ENCODE measurements around the gene STK11. TPM values are rescaled to one million over a fixed set of nuclear protein-coding genes. Genes with fewer than 3 reads are reported as not detected.

The STK11 gene
- polyA plus RNA-seq, 1 donor from 2014 or later, result 51.6 TPM

DNA sequence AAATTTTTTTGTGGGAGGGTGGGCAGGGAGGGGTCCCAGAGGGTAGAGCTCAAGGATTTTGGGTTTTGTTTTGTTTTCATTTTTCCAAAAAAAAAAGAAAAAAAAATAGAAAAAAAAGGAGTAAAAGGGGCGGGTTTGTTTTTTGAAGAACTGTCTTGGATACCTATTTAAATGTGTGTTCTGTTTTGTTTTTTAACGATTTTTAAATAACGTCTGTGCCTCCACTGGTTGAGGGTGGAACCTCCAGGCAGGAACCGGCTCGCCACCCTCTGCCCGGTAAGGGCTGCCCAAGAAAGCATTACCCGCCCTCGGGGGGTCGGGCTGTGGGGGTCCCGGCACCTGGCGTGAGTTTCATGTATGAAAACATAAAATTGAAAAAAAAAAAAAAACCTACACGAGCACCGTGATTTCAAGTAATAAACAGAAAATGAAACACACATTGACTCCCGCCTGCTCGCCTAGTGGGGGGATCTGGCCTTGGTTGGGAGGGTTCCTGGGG, 53.2 kb downstream of the STK11 start:
- Histone ChIP-seq H3K27me3 (ENCODE audit: insufficient read depth, low read depth, low read length) (no peaks in the 10 kb centered on the region), H3F3A (ENCODE audit: insufficient read depth, low read length, poor library complexity, severe bottlenecking) (no peaks in the 10 kb centered on the region), H3K36me3 (ENCODE audit: insufficient read depth, low read length) (no peaks in the 10 kb centered on the region), H3K79me2 (replicated peaks; ENCODE audit: insufficient read depth, low read length) (peaks cover 52% of the 10 kb centered on the region), H2AFZ (ENCODE audit: low read depth, low read length) (no peak overlapping the region), H3K27ac (ENCODE audit: low read length) (peak overlapping the region; percentile 95), H3K9me2 (ENCODE audit: insufficient read depth, low read length) (no peaks in the 10 kb centered on the region), H3K4me2 (ENCODE audit: low read length) (no peak overlapping the region), H3K9me3 (ENCODE audit: low read length) (no peaks in the 10 kb centered on the region), H3K9ac (ENCODE audit: low read length) (no peak overlapping the region), H4K20me1 (ENCODE audit: insufficient read depth) (peaks cover 1% of the 10 kb centered on the region), H3K4me3 (ENCODE audit: low read length) (no peak overlapping the region)
- TF ChIP-seq, protein P1, sequence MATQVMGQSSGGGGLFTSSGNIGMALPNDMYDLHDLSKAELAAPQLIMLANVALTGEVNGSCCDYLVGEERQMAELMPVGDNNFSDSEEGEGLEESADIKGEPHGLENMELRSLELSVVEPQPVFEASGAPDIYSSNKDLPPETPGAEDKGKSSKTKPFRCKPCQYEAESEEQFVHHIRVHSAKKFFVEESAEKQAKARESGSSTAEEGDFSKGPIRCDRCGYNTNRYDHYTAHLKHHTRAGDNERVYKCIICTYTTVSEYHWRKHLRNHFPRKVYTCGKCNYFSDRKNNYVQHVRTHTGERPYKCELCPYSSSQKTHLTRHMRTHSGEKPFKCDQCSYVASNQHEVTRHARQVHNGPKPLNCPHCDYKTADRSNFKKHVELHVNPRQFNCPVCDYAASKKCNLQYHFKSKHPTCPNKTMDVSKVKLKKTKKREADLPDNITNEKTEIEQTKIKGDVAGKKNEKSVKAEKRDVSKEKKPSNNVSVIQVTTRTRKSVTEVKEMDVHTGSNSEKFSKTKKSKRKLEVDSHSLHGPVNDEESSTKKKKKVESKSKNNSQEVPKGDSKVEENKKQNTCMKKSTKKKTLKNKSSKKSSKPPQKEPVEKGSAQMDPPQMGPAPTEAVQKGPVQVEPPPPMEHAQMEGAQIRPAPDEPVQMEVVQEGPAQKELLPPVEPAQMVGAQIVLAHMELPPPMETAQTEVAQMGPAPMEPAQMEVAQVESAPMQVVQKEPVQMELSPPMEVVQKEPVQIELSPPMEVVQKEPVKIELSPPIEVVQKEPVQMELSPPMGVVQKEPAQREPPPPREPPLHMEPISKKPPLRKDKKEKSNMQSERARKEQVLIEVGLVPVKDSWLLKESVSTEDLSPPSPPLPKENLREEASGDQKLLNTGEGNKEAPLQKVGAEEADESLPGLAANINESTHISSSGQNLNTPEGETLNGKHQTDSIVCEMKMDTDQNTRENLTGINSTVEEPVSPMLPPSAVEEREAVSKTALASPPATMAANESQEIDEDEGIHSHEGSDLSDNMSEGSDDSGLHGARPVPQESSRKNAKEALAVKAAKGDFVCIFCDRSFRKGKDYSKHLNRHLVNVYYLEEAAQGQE (IDR thresholded peaks at IDR 0.05; ENCODE audit: borderline replicate concordance), result peak; percentile 9
- TF ChIP-seq POLR2AphosphoS5 (IDR thresholded peaks at IDR 0.05), result no peak

GRCh38 chr19:1259206-1259875, 53.8 kb downstream of the STK11 start:
- no peaks in the 10 kb centered on the region for H3K36me3 ChIP-seq (ENCODE audit: insufficient read depth, low read length)
- no peaks in the 10 kb centered on the region for H3K9me3 ChIP-seq (ENCODE audit: low read length)
- H3K4me2 ChIP-seq (ENCODE audit: low read length), result no peak overlapping the region
- H2AFZ ChIP-seq (ENCODE audit: low read depth, low read length), result no peak overlapping the region
- no peak overlapping the region for H3K4me3 ChIP-seq (ENCODE audit: low read length)
- TF ChIP-seq RAD21 (conservative IDR thresholded peaks at IDR 0.05) (no peak), POLR2AphosphoS5 (IDR thresholded peaks at IDR 0.05) (peak; percentile 38)
- peak overlapping the region; percentile 84 for H3K9ac ChIP-seq (ENCODE audit: low read length)
- no peaks in the 10 kb centered on the region for H3K9me2 ChIP-seq (ENCODE audit: insufficient read depth, low read length)
- peak overlapping the region; percentile 95 for H3K27ac ChIP-seq (ENCODE audit: low read length)
- H3F3A ChIP-seq (ENCODE audit: insufficient read depth, low read length, poor library complexity, severe bottlenecking), result no peaks in the 10 kb centered on the region
- peaks cover 47% of the 10 kb centered on the region for H3K79me2 ChIP-seq (replicated peaks; ENCODE audit: insufficient read depth, low read length)
- H3K27me3 ChIP-seq (ENCODE audit: insufficient read depth, low read depth, low read length), result no peaks in the 10 kb centered on the region
- H4K20me1 ChIP-seq (ENCODE audit: insufficient read depth), result no peaks in the 10 kb centered on the region

GRCh38 chr19:1259876-1260748, 54.5 kb downstream of the STK11 start:
- H3K27ac ChIP-seq (ENCODE audit: low read length), result peak overlapping the region; percentile 95

More at GRCh38 chr19:1259876-1260748, 54.5 kb downstream of the STK11 start:
- Histone ChIP-seq H3K36me3 (ENCODE audit: insufficient read depth, low read length) (no peaks in the 10 kb centered on the region), H2AFZ (ENCODE audit: low read depth, low read length) (no peak overlapping the region), H3F3A (ENCODE audit: insufficient read depth, low read length, poor library complexity, severe bottlenecking) (no peaks in the 10 kb centered on the region), H3K27me3 (ENCODE audit: insufficient read depth, low read depth, low read length) (no peaks in the 10 kb centered on the region), H3K9me3 (ENCODE audit: low read length) (no peaks in the 10 kb centered on the region), H3K9ac (ENCODE audit: low read length) (peak overlapping the region; percentile 84), H3K4me2 (ENCODE audit: low read length) (peak overlapping the region; percentile 62), H3K4me3 (ENCODE audit: low read length) (peak overlapping the region; percentile 83), H4K20me1 (ENCODE audit: insufficient read depth) (no peaks in the 10 kb centered on the region), H3K9me2 (ENCODE audit: insufficient read depth, low read length) (no peaks in the 10 kb centered on the region), H3K79me2 (replicated peaks; ENCODE audit: insufficient read depth, low read length) (peaks cover 40% of the 10 kb centered on the region)
- TF ChIP-seq MXI1 (conservative IDR thresholded peaks at IDR 0.05; ENCODE audit: poor library complexity, severe bottlenecking) (no peak), SMC3 (conservative IDR thresholded peaks at IDR 0.05; ENCODE audit: poor library complexity) (no peak), CTCF (IDR thresholded peaks at IDR 0.05; ENCODE audit: poor library complexity, severe bottlenecking) (no peak), RAD21 (conservative IDR thresholded peaks at IDR 0.05) (no peak), POLR2AphosphoS5 (IDR thresholded peaks at IDR 0.05) (peak; percentile 22)

Measured in neural cell (in vitro differentiated cells).